OCI-LY3 (cell line): Measurements from ENCODE around the gene MCF2.

ENCODE experiments used
- H2AFZ ChIP-seq: fragments of 200-600, 300-600 bp; shearing (Covaris generic); 2 replicates; pipeline ENCODE4 v1.6.0; 2014; ENCODE audit warnings: antibody characterized with exemption, low read depth, low read length
- H3K27ac ChIP-seq: fragments of 200-600, 300-600 bp; sonication (generic); 2 replicates; pipeline ENCODE4 v1.5.1; 2014; ENCODE audit warnings: mild to moderate bottlenecking, low read length, moderate library complexity, mixed read lengths
- H3K27me3 ChIP-seq: fragments of 200-600, 300-600 bp; sonication (generic); 2 replicates; pipeline ENCODE4 v1.6.1; 2014; ENCODE audit warnings: low read depth, low read length, mixed read lengths
- H3K36me3 ChIP-seq: fragments of 200-600, 300-600 bp; sonication (generic); replicated peaks from 2 replicates; pipeline ENCODE3; 2014; ENCODE audit warnings: low read depth, low read length, mixed read lengths
- H3K4me1 ChIP-seq: fragments of 300-600, 200-600 bp; sonication (generic); 2 replicates; pipeline ENCODE4 v1.6.1; 2014; ENCODE audit warnings: low read length, mixed read lengths
- H3K4me2 ChIP-seq: fragments of 200-600, 300-600 bp; sonication (generic); 2 replicates; pipeline ENCODE4 v1.6.1; 2014; ENCODE audit warnings: low read length, mixed read lengths
- H3K4me3 ChIP-seq: fragments of 300-600, 200-600 bp; sonication (generic); 2 replicates; pipeline ENCODE4 v1.5.1; 2014; ENCODE audit warnings: antibody characterized with exemption, mild to moderate bottlenecking, low read length, moderate library complexity
- H3K79me2 ChIP-seq: fragments of 300-600, 200-600 bp; shearing (Covaris generic); 2 replicates; pipeline ENCODE4 v1.6.1; 2014; ENCODE audit warnings: mild to moderate bottlenecking, low read length, mixed read lengths
- H3K9ac ChIP-seq: fragments of 300-600, 200-600 bp; shearing (Covaris generic); 2 replicates; pipeline ENCODE4 v1.6.0; 2014; ENCODE audit warnings: mild to moderate bottlenecking, low read length, moderate library complexity
- H3K9me3 ChIP-seq: fragments of 200-600, 300-600 bp; shearing (Covaris generic); 2 replicates; pipeline ENCODE4 v1.6.1; 2014; ENCODE audit warnings: low read length, mixed read lengths; ENCODE audit not compliant: insufficient read depth
- H4K20me1 ChIP-seq: fragments of 200-600, 300-600 bp; sonication (generic); 2 replicates; pipeline ENCODE4 v1.6.1; 2016; ENCODE audit warnings: low read length, mixed read lengths; ENCODE audit not compliant: insufficient read depth
- EZH2phosphoT487 ChIP-seq: fragments of 200-600 bp; shearing (Covaris generic); IDR thresholded peaks from 2 replicates; pipeline ENCODE4 v1.6.1; 2018; ENCODE audit warnings: antibody characterized with exemption, mixed run types, low read depth
- TF ChIP-seq, protein P1 (sequence below): fragments of 200-600, 300-600 bp; sonication (generic); IDR thresholded peaks from 2 replicates; pipeline ENCODE4 v1.5.1; 2014; ENCODE audit warnings: antibody characterized with exemption, low read length, low read depth

The MCF2 gene

DNA sequence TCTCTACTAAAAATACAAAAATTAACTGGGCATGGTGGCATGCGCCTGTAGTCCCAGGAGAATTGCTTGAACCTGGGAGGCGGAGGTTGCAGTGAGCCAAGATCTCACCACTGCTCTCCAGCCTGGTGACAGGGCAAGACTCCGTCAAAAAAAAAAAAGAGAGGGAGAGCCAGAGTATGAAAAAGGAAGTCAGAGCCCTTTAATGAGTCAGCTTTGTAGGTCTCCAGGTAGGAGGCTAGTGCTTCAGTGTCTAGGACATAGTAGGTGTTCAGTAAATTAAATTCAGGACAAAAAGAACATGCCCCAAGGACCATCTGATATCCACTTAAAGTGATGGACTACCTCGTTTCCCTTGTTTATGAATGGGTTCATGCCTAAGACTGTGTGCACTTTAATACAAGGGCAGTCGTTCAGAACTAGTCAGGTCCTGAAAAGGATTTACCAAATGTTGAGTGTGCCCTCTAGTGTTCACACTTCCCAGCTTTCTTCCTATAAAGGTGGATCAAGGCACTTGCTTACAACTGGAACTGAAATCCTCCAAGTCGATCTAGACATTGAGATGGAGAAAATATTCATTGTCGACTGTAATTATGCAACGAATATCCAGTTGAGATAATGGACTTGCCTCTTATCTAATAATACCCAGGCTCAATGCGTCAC, 148.5 kb downstream of the MCF2 start:
- Histone ChIP-seq H3K79me2 (no peaks in the 10 kb centered on the region), H3K9ac (no peak overlapping the region), H3K36me3 (no peaks in the 10 kb centered on the region), H2AFZ (no peak overlapping the region), H3K4me1 (peaks cover 23% of the 10 kb centered on the region), H3K27me3 (no peaks in the 10 kb centered on the region), H3K9me3 (no peaks in the 10 kb centered on the region), H3K4me2 (peak overlapping the region; percentile 60), H3K4me3 (no peak overlapping the region), H3K27ac (no peak overlapping the region), H4K20me1 (no peaks in the 10 kb centered on the region)
- TF ChIP-seq EZH2phosphoT487 = no peak
- TF ChIP-seq, protein P1, sequence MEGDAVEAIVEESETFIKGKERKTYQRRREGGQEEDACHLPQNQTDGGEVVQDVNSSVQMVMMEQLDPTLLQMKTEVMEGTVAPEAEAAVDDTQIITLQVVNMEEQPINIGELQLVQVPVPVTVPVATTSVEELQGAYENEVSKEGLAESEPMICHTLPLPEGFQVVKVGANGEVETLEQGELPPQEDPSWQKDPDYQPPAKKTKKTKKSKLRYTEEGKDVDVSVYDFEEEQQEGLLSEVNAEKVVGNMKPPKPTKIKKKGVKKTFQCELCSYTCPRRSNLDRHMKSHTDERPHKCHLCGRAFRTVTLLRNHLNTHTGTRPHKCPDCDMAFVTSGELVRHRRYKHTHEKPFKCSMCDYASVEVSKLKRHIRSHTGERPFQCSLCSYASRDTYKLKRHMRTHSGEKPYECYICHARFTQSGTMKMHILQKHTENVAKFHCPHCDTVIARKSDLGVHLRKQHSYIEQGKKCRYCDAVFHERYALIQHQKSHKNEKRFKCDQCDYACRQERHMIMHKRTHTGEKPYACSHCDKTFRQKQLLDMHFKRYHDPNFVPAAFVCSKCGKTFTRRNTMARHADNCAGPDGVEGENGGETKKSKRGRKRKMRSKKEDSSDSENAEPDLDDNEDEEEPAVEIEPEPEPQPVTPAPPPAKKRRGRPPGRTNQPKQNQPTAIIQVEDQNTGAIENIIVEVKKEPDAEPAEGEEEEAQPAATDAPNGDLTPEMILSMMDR = peak; percentile 71

- H3K9ac ChIP-seq = no peak overlapping the region
- peaks cover 38% of the 10 kb centered on the region for H3K4me1 ChIP-seq
- H3K9me3 ChIP-seq = no peaks in the 10 kb centered on the region
- H3K27ac ChIP-seq = peak overlapping the region; percentile 41; the same call in 1 of the 2 replicates
- no peaks in the 10 kb centered on the region for H3K36me3 ChIP-seq
- no peak for TF ChIP-seq EZH2phosphoT487
- TF ChIP-seq, protein P1 = no peak
- H2AFZ ChIP-seq = no peak overlapping the region
- no peak overlapping the region for H3K4me2 ChIP-seq
- no peaks in the 10 kb centered on the region for H4K20me1 ChIP-seq
- no peak overlapping the region for H3K4me3 ChIP-seq
- H3K27me3 ChIP-seq = no peaks in the 10 kb centered on the region
- no peaks in the 10 kb centered on the region for H3K79me2 ChIP-seq
These were observed 152.8 kb downstream of the MCF2 start for GRCh38 chrX:139554991-139555675.

GRCh38 chrX:139554376-139554775, 153.6 kb downstream of the MCF2 start:
- Histone ChIP-seq H3K4me3 (peak overlapping the region; percentile 71; the same call in 1 of the 2 replicates), H4K20me1 (no peaks in the 10 kb centered on the region), H3K27ac (peak overlapping the region; percentile 41), H3K4me2 (peak overlapping the region; percentile 79), H3K9ac (no peak overlapping the region), H2AFZ (no peak overlapping the region), H3K79me2 (no peaks in the 10 kb centered on the region), H3K36me3 (no peaks in the 10 kb centered on the region), H3K4me1 (peaks cover 36% of the 10 kb centered on the region), H3K27me3 (no peaks in the 10 kb centered on the region), H3K9me3 (no peaks in the 10 kb centered on the region)
- TF ChIP-seq, protein P1 = no peak
- no peak for TF ChIP-seq EZH2phosphoT487

- Histone ChIP-seq H3K9me3 (no peaks in the 10 kb centered on the region), H3K79me2 (no peaks in the 10 kb centered on the region), H3K27me3 (no peaks in the 10 kb centered on the region), H3K4me1 (peaks cover 1% of the 10 kb centered on the region), H3K4me3 (no peak overlapping the region), H3K9ac (no peak overlapping the region), H3K27ac (no peak overlapping the region), H4K20me1 (no peaks in the 10 kb centered on the region), H2AFZ (no peak overlapping the region), H3K4me2 (no peak overlapping the region), H3K36me3 (no peaks in the 10 kb centered on the region)
- TF ChIP-seq EZH2phosphoT487 = no peak
- TF ChIP-seq, protein P1 = no peak
These were observed 163.4 kb downstream of the MCF2 start for GRCh38 chrX:139544591-139544990.
